GM10266 (cell line): ENCODE data around the gene HLX.

Experiments
- DNase-seq: peaks from one replicate; pipeline ENCODE4 v3.0.0; 2012; ENCODE audit errors: extremely low spot score
- TF ChIP-seq, protein P1 (sequence below): IDR thresholded peaks from 2 replicates; pipeline ENCODE4 v1.5.1; 2012; ENCODE audit warnings: mild to moderate bottlenecking, low read depth; ENCODE audit not compliant: control insufficient read depth, insufficient read depth; ENCODE audit errors: missing control alignments

HLX gene

GRCh38 chr1:220901881-220902280 lies 22.6 kb downstream of the HLX start:
- TF ChIP-seq, protein P1, sequence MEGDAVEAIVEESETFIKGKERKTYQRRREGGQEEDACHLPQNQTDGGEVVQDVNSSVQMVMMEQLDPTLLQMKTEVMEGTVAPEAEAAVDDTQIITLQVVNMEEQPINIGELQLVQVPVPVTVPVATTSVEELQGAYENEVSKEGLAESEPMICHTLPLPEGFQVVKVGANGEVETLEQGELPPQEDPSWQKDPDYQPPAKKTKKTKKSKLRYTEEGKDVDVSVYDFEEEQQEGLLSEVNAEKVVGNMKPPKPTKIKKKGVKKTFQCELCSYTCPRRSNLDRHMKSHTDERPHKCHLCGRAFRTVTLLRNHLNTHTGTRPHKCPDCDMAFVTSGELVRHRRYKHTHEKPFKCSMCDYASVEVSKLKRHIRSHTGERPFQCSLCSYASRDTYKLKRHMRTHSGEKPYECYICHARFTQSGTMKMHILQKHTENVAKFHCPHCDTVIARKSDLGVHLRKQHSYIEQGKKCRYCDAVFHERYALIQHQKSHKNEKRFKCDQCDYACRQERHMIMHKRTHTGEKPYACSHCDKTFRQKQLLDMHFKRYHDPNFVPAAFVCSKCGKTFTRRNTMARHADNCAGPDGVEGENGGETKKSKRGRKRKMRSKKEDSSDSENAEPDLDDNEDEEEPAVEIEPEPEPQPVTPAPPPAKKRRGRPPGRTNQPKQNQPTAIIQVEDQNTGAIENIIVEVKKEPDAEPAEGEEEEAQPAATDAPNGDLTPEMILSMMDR = no peak
- no peak for DNase-seq

DNA sequence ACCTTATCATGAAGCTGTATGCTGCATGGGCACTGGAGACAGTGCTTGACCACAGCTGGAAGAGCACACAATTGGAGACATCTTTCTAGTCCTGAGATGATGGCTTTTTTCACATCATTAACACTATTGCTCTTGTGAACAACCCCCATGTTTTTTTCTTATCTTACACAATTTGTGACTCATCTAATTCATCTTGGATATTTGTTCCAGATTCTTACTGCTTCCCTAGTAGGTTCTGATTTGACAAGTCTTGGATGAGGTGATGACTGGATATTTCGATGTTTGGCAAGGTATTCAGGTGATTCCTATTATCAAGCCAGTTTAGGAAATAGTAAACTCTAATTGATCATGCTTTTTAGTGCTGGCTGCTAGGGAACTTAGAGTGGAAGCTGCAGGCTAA lies 23.7 kb downstream of the HLX start:
- DNase-seq = no peak
- TF ChIP-seq, protein P1 = no peak

GRCh38 chr1:220904876-220905275 lies 25.6 kb downstream of the HLX start:
- no peak for DNase-seq
- TF ChIP-seq, protein P1 = no peak

- TF ChIP-seq, protein P1 = no peak
- DNase-seq = no peak
Observed at GRCh38 chr1:220905650-220906560, 26.7 kb downstream of the HLX start.

DNA sequence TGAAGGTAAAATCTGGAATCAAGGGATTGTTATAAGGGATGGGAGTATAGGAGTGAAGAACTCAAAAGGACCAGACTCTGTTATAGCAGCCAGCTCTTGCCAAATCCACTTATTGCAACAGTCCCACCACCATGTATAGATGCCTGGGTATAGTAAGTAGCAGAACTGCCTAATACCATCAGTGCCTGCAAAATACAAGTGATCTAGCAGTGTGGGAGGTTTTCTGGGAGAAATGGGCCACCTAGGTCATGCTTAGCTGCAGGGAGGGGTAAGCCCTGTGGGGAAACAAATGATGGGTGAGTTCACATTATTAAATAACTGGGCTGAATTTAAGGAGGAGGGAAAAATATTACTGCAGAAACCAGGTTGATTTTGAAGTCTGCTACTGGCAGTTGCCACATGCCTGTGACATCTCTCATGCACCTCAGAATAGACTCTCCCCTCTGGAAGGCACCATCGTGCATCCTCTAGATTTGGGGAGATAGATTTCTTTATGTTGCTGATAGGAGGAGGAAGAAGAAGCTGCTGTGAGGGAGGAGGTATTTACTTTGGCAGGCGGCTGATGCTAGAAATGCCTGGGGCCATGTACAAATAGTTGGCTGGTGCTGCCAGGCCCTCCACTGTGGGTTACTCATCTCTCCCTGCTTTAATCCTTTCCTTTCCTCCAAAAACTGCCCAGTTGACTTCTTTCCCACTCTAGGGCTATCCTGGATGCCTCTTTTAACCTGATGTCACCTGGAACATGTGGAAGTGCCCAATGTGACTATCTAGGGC lies 27.5 kb downstream of the HLX start:
- TF ChIP-seq, protein P1 = no peak
- DNase-seq = no peak

- DNase-seq = peak; percentile 22
- TF ChIP-seq, protein P1 = peak; percentile 53
Observed at GRCh38 chr1:220908757-220909156, 29.5 kb downstream of the HLX start.
